Neural crest cell (in vitro differentiated cells): Measurements from ENCODE around the gene PRR35. TPM values are rescaled to one million over a fixed set of nuclear protein-coding genes. Genes with fewer than 3 reads are reported as not detected.

Source experiments
- DNase-seq: peaks from one replicate; pipeline ENCODE4 v3.0.0; 2021; ENCODE audit warnings: low read depth, mixed read lengths, low spot score
- H3K27ac Mint-ChIP-seq: one replicate; pipeline ENCODE4 v1.8.0; 2021; ENCODE audit warnings: mild to moderate bottlenecking, mixed read lengths; ENCODE audit not compliant: unreplicated experiment
- H3K27me3 Mint-ChIP-seq: 2 replicates; pipeline ENCODE4 v1.8.0; 2021; ENCODE audit warnings: low read depth, mild to moderate bottlenecking, mixed read lengths
- H3K36me3 Mint-ChIP-seq: 2 replicates; pipeline ENCODE4 v1.8.0; 2021; ENCODE audit warnings: low read depth, mild to moderate bottlenecking, mixed read lengths
- H3K4me1 Mint-ChIP-seq: 2 replicates; pipeline ENCODE4 v1.8.0; 2021; ENCODE audit warnings: mixed read lengths
- H3K4me3 Mint-ChIP-seq: one replicate; pipeline ENCODE4 v1.8.0; 2021; ENCODE audit warnings: mild to moderate bottlenecking, mixed read lengths
- H3K9me3 Mint-ChIP-seq: 2 replicates; pipeline ENCODE4 v1.8.0; 2021; ENCODE audit warnings: mixed read lengths
- long read RNA-seq: library from polyadenylated mRNA; unstranded; transcript quantifications from one replicate; pipeline ENCODE4 v2.0.0, GENCODE V29; 2020
- total RNA-seq: library from RNA; stranded (reverse); gene quantifications from 2 replicates; pipeline ENCODE4 v1.2.1, GENCODE V29; 2021
- TF ChIP-seq, protein P1 (sequence below): fragments of 200-600 bp; sonication (generic); conservative IDR thresholded peaks from 2 replicates; pipeline ENCODE4 v1.5.0; 2021; ENCODE audit warnings: antibody characterized with exemption, mild to moderate bottlenecking

The PRR35 gene
- not detected in 2 replicates for total RNA-seq
- long read RNA-seq = 0 reads

DNA sequence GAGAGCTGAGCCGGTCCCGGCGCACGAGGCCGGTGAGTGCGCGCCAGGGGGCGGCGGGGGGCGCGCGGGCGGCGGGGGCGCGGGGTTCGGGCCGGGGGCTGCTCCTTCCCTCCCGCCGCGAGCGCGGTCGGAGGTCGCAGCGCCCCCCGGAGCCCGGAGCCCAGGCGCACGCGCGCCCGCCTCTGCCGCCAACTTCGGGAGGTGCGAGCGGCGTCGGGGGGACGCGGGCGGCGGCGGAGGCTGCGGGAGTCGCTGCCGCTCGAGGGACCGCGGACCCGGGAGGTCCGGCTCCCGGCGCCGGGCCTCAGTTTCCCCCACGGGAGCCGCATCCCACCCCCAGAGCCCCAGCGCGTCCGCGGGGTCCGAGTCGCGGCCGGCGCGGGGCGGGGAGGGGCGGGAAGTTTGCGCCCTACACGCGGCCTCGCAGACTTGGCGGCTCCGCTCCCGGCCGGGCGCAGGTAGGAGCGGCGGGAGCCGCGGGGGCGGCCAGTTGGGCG is at the start of gene PRR35:
Gene PRR35 (plus strand): TSS at position 191 of the 497 bp plus-strand sequence. CDS start 2,901 bp downstream, outside the sequence.
- peaks cover 4% of the 10 kb centered on the region for H3K4me1 Mint-ChIP-seq
- H3K27me3 Mint-ChIP-seq = peaks cover 43% of the 10 kb centered on the region
- H3K36me3 Mint-ChIP-seq = no peaks in the 10 kb centered on the region
- H3K9me3 Mint-ChIP-seq = no peaks in the 10 kb centered on the region
- DNase-seq = no peak
- H3K27ac Mint-ChIP-seq = no peak within 1 kb of the TSS
- TF ChIP-seq, protein P1, sequence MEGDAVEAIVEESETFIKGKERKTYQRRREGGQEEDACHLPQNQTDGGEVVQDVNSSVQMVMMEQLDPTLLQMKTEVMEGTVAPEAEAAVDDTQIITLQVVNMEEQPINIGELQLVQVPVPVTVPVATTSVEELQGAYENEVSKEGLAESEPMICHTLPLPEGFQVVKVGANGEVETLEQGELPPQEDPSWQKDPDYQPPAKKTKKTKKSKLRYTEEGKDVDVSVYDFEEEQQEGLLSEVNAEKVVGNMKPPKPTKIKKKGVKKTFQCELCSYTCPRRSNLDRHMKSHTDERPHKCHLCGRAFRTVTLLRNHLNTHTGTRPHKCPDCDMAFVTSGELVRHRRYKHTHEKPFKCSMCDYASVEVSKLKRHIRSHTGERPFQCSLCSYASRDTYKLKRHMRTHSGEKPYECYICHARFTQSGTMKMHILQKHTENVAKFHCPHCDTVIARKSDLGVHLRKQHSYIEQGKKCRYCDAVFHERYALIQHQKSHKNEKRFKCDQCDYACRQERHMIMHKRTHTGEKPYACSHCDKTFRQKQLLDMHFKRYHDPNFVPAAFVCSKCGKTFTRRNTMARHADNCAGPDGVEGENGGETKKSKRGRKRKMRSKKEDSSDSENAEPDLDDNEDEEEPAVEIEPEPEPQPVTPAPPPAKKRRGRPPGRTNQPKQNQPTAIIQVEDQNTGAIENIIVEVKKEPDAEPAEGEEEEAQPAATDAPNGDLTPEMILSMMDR = no peak
- H3K4me3 Mint-ChIP-seq = no peak within 1 kb of the TSS

DNA sequence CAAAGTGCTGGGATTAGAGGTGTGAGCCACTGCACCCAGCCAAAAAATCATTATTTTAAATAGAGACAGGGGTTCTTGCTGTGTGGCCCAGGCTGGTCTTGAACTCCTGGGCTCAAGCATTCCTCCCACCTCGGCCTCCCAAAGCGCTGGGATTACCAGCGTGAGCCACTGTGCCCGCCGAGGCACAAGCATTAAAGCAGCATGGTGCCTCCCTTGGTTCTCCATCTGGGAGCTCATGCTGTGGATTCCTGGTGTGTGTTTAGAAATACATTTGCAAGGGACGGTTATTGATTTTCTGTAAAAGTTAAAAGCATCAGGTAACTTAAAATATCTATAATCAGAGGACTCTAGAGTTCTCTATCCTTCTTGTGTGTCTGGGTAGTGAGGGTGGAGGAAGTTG is 47.4 kb upstream of the PRR35 start:
- peak overlapping the region; percentile 76 for H3K27ac Mint-ChIP-seq

DNA sequence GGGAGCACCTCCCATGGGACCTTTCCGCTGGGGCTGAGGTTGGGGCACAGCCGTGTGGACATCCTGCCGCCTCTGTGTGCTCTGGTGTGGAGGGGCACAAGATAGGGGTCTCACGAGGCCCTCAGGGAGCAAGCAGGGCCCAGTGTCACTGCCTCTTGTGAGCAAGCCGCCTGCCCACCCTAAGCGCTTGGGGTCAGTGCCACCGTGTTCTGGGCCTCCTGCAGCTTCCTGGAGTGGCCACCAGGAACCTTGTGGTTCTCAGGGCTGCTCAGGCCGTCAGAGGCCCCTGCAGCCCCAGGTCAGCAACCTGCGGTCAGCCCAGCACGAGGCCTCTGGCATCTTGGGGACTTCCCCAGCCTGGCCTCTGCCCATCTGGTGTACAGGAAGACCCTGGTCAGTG is 46.2 kb upstream of the PRR35 start:
- Mint-ChIP-seq H3K36me3 (peaks cover 6% of the 10 kb centered on the region), H3K27ac (no peak overlapping the region), H3K27me3 (no peaks in the 10 kb centered on the region), H3K9me3 (no peaks in the 10 kb centered on the region), H3K4me1 (peaks cover 5% of the 10 kb centered on the region), H3K4me3 (no peak overlapping the region)
- TF ChIP-seq, protein P1 = no peak
- no peak for DNase-seq

More for the DNA sequence above, 47.4 kb upstream of the PRR35 start:
- Mint-ChIP-seq H3K36me3 (peaks cover 6% of the 10 kb centered on the region), H3K4me3 (no peak overlapping the region), H3K9me3 (no peaks in the 10 kb centered on the region), H3K4me1 (peaks cover 6% of the 10 kb centered on the region), H3K27me3 (no peaks in the 10 kb centered on the region)
- TF ChIP-seq, protein P1 = no peak
- no peak for DNase-seq

DNA sequence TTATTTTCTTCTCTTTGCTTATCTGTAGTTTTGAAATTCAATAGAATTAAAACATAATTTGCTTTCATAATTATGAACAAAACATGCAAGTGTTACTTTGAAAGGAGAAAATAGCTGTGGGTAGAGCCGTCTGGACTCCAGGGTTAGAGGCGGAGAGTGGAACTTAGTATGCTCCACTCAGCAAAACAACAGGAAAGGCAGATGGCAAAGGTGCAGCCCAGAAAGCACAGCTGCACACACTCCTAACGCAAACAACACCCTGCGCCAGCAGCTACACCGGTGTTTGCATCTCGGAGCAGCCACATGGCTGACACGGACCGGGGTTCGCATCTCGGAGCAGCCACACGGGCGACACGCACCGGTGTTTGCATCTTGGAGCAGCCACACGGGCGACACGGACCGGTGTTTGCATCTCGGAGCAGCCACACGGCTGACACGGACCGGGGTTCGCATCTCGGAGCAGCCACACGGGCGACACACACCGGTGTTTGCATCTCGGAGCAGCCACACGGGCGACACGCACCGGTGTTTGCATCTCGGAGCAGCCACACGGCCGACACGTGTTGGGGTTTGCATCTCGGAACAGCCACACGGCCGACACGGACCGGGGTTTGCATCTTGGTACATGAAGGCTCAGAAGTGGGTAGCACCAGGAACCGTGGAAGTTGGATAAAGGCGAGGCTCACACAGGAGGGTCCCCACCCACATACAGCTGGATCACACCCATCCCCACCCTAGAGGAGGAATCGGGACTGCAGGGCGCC is 44.8 kb upstream of the PRR35 start:
- Mint-ChIP-seq H3K27me3 (no peaks in the 10 kb centered on the region), H3K9me3 (no peaks in the 10 kb centered on the region), H3K4me1 (no peaks in the 10 kb centered on the region), H3K36me3 (peaks cover 2% of the 10 kb centered on the region), H3K27ac (no peak overlapping the region), H3K4me3 (no peak overlapping the region)
- DNase-seq = no peak
- TF ChIP-seq, protein P1 = no peak

DNA sequence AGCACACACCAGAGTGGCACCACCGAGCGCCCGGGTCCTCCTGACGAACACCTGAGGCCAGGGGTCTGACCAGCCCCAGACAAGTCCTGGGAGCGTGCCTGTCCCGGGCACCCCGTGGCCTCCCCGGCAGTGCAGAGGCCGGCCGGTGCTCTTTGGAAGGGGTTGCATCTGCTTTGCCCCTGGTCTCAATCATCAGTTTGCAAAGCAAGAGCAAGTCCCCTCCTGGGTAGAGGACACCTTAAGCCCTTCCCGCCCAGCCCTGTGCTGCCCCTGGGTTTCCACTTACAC is 44.3 kb upstream of the PRR35 start:
- no peaks in the 10 kb centered on the region for H3K9me3 Mint-ChIP-seq
- no peaks in the 10 kb centered on the region for H3K27me3 Mint-ChIP-seq
- TF ChIP-seq, protein P1 = no peak
- DNase-seq = no peak
- no peak overlapping the region for H3K4me3 Mint-ChIP-seq
- H3K4me1 Mint-ChIP-seq = no peaks in the 10 kb centered on the region
- peaks cover 2% of the 10 kb centered on the region for H3K36me3 Mint-ChIP-seq
- H3K27ac Mint-ChIP-seq = no peak overlapping the region
